ENCODE results near the gene WNT9A.

The WNT9A gene

DNA sequence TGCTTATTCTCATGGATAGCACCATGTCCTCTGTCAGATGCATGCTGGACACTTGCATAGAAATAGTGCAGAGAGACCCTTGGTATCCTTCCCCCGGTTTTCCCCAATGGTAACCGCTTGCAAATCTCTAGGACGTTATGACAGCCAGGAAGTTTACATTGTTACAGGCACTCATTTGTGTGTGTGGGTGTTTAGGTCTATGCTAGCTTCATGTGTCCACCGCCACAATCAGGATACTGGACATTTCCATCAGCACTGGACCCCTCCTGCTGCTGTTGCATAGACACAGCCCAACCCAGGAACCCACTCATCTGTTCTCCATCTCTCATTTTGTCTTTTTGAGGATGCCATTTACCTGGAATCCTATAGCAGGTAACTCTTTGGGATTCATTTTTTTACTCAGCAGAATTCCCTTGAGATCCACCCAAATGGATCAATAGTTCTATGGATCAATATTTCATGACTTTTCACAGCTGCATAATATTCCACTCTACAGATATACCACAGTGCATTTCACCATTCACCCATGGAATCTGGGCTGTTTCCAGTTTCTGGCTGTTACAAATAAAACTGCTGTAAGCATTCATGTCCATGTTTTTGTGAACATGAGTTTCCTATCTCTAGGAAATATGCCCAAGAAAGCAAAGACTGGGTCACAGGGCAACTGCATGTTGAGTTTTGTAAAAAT, 6.6 kb upstream of the WNT9A start:
- DNase-seq (ENCODE audit: low read depth in 2 of 2) = no peak

DNA sequence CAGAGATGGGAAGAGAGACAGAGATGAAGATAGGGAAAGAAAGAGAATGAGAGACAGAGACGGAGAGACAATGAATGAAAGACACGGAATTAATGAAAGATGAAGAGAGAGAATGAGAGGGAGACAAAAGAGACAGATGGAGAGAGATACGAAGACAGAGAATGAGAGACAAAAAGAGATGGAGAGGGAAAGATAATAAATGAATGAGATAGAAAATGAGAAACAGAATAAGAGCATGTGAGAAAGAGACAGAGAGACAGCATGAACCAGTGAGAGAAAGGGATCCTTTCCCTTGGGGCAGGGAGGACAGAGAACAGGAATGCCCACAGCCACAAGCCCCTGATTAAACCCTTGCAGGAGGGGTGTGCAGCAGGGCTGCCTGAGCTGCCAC, 5.3 kb upstream of the WNT9A start:
- no peak for DNase-seq (ENCODE audit: low read depth in 2 of 2)

DNA sequence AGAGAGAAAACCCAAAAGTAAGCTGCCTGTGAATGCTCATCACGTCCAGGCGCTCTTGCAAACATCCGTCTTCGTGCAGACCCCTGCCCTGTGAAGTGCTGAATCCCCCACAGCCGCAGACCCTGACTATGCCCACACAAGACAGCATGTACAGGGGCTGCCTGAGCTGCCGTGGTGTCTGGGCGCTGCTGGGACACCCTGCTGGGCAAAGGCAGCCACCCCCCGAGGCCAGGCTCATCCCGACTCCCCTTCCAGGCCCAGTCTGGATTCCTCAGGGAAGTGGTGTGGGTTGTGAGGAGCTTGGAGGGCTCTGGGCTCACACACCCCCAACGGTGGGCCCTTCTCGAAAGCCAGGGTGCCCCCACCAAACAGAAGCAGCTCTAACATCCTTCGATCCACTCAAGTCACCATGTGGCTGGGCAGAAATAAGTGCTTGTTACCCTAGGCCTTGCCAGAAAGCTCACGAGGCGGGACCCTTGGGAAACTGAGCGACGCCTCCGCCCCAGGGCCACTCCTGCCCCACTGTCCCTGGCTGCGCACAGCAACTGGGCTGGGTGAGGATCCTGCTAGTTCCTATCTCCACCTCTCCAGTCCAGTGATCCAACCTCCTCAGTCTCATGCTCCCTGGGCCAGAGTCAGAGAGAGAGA, 4.8 kb upstream of the WNT9A start:
- DNase-seq (ENCODE audit: low read depth in 2 of 2) = no peak

- DNase-seq (ENCODE audit: low read depth in 2 of 2) = no peak
Observed at GRCh38 chr1:227951624-227952373, 4.1 kb upstream of the WNT9A start.

GRCh38 chr1:227950735-227951346, 3.1 kb upstream of the WNT9A start:
- DNase-seq (ENCODE audit: low read depth in 2 of 2) = no peak

- DNase-seq (ENCODE audit: low read depth in 2 of 2) = no peak
Observed at GRCh38 chr1:227949954-227950734, 2.4 kb upstream of the WNT9A start.

- DNase-seq (ENCODE audit: low read depth in 2 of 2) = no peak
Observed at GRCh38 chr1:227949341-227949921, 1.7 kb upstream of the WNT9A start.

DNA sequence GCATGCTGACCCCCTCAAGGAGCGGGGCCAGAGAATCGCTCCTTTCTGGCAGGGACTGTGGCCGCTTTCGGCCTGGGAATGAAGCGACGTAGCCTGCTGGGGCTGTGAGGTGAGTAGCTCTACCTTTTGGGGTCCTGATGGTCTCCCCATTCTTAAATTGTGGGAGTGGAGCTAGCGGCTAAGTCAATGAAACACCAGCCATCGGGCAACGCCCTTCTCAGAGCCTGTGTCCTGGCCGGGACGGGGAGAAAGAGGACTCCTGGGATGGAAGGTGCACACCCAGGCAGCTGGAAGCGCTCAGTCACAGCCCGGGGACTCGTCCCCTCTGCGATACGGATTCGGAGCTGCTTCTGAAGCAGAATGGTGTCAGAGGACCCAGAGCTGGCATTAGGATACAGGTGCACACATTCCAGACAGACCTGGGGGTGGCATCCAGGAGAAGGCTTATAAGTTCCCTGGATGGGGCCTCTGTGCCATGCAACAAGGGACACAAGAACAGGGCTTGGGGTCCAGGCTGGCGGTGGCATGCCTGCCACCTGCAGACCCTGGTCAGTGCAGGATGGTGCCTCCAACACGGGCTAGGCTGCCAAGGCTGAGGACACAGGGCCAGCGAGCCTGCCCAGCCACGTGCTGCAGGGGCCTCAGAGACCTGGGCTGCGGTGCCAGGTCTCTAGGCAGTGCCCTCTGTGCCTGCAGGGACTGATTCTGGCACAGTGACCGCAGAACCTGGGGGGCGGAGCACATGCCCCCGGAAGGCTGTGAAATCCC, 945 bp upstream of the WNT9A start:
- no peak for DNase-seq (ENCODE audit: low read depth in 2 of 2)

- DNase-seq (ENCODE audit: low read depth in 2 of 2) = no peak
Observed at GRCh38 chr1:227947386-227947675, 401 bp downstream of the WNT9A start.

GRCh38 chr1:227946624-227947385, 927 bp downstream of the WNT9A start:
- peak in 1 of 2 donors; percentile 51 for DNase-seq (ENCODE audit: low read depth in 2 of 2)

DNA sequence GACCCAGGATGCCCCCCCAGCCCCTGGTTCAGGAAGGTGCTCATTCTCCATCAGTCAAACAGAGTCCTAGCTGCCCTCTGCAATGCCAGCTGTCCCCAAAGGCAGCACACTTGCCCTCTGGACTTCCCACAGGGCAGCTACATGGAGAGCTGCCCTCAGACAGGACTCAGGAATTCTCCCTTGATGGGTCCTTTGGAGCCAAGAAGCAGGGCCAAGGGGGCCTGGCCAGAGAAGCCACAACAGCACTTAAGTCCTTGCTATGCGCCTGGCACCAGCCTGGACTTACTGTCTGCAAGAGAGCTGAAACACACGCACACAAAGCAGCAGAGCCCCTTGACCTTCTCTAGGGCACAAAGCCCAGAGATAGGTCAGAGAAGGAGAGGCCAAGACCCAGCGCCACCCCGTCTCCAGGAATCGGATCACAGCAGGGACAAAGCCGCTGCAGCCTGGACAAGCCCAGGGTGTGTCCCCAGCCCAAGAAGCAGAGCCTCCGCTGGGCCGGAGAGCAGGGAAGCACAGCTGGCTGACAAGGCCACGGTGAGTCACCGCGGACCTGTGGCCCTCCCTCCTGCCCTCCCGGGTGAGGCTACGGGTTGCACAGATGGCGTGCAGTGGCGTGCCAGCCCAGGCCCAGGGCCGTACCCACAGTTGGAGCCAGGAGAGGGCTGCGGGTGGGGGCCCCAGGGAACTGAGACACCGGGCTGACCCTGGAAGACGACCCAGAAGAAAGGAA, 1.7 kb downstream of the WNT9A start:
- DNase-seq (ENCODE audit: low read depth in 2 of 2) = no peak

DNA sequence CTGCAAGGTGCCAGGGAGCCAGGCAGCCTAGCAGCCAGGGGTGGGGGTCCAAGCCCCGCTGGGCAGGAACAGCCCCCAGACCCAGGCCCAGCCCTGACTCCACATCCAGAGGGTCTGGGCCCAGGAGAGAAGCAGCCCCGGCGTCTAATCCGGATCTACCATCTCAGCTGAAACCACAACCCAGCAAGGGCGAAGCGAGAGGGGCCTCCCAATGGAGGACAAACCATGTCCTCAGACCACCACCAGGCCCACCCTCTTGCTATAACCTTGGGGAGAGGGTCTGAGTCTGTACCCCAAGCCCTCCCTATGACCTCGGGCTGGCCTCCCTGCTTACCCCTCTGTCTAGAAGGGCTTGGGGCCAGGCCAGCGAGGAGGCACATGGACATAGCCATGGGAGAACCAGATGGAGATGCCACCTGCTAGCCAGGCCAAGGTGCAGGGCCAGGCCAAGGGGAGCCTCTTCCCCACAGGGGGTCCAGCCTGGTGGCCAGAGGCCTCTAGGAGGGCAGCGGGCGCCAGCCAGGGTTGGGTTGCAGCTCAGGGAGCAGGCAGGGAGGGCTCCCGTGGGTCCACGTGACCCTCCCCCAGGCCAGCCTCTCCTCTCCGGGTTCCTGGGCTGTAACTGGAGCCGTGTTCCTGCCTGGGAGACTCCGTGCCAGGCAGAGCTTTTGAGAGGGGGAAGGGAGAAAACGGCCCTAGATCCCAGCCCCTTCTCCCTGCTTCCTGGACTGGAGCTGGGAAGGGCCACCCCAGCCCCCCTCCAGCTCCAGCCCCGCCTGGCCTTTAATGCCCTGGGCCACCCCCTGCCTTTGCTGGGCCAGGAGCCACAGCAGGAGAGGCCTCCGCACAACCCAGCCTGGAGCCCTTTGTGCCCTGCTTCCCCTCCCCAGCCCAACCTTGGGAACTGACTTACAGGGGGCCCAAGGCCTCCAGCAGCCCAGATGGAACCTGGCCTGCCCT, 2.5 kb downstream of the WNT9A start:
- no peak for DNase-seq (ENCODE audit: low read depth in 2 of 2)

- no peak for DNase-seq (ENCODE audit: low read depth in 2 of 2)
Observed at GRCh38 chr1:227944090-227944930, 3.4 kb downstream of the WNT9A start.

DNA sequence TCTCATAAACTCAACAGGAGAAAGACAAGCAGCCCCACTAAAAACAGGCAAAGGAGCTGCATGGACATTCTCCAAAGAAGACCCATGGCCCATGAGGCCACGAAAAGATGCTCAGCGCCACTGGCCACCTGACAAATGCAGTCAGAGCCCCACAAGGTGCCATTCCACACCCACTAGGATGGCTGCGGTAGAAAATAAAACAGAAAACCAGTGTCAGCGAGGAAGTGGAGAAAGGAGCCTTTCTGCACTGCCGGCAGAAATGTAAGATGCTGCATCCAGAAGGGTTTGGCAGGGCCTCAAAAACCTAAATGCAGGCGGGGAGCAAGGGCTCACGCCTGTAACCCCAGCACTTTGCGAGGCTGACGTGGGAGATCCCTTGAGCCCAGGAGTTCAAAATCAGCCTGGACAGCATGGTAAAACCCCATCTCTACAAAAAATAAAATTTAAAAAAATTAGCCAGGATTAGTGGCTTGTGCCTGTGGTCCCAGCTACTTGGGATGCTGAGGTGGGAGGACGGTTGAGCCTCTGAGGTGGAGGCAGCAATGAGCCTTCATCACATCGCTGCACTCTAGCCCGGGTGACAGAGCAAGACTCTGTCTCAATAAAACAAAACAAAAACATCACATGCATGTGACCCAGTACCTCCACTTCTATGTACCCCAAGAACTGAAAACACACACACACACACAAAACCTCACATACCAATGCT, 4.2 kb downstream of the WNT9A start:
- no peak for DNase-seq (ENCODE audit: low read depth in 2 of 2)

DNA sequence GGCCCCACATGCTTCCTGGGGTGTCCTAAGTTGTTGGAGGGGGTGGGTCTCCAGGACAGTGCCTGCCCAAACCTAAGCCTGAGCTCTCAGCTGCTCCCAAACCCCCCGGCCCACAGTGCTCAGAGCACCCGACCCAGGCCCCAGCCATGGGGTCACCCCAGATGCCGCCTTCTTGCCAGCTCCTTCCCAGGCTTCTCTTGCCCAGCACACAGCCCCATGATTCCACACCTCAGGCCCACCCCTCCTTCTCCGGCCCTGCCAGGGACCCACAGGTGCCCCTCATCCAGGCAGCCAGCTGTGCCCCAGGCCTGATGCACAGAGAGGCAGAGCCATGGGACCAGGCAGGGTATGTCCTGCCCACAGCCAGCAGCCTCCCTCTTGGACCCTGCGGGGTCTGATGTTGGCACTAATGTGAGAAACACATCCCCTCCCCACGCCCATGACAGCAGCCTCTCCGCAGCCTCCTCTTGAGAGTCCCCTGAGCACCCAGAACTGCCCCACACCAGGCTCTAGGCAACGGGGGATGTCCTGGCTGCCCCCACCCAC, 4.9 kb downstream of the WNT9A start:
- DNase-seq (ENCODE audit: low read depth in 2 of 2) = no peak

DNA sequence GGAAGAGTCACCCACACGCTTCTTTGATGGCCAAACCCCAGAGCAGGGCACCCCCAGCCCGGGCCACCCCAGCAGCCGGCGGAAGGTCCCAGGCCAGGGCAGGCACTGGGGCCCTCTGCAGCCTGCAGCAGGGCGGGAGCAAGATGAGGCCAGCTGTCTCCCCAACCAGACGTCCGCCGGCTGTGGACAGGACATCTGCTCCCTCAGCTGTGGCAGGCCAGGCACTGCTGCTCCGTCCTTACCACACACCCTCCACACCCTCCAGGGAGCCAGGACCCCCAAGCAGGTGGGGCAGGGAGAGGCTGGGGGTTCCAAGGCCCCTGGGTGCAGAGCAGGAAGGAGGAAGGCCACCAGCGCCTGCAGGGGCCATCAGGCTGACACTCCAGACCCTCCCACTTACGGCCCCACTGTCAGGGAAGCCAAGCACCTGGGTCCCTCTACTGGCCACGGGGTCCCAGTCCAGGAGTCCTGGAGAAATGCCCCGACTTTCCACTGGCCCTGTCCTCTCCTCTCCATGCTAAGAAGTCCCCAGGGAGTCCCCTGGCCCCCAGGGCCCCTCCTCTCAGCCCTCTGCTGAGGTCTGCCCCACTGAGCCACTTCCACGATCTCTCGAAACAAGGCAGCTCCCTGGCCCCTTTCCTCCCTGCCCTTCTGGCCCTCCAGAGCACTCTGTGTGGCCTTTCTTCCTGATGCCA, 5.6 kb downstream of the WNT9A start:
- no peak for DNase-seq (ENCODE audit: low read depth in 2 of 2)

Measured in stimulated activated CD4-positive, alpha-beta T cell treated with anti-CD3 and anti-CD28 coated beads, Interleukin-15, amount 100 ng/mL, for 48 hours (primary cell).